Keratinocyte (primary cell): ENCODE measurements around the gene ZFYVE21. TPM values are rescaled to one million over a fixed set of nuclear protein-coding genes. Genes with fewer than 3 reads are reported as not detected.

ENCODE experiments used
- DNase-seq: peaks from one replicate; pipeline ENCODE4 v3.0.0-alpha.2; 2011; ENCODE audit warnings: low read depth, missing footprints, low spot score
- FAIRE-seq: peaks from 2 replicates; lab custom pipeline; 2011; peaks lifted over from hg19 to GRCh38; lab: Jason Lieb, UNC
- H2AFZ ChIP-seq: 2 replicates; pipeline ENCODE4 v1.6.0; 2012; ENCODE audit warnings: low read length, control low read depth, inconsistent platforms; ENCODE audit not compliant: control insufficient read depth
- H3K27ac ChIP-seq: 2 replicates; pipeline ENCODE4 v1.5.1; 2011; ENCODE audit warnings: low read length; ENCODE audit not compliant: control insufficient read depth, insufficient read depth
- H3K27me3 ChIP-seq: 3 replicates; pipeline ENCODE4 v1.6.0; 2011; ENCODE audit warnings: low read length; ENCODE audit not compliant: control insufficient read depth, insufficient read depth; ENCODE audit errors: extremely low read depth
- H3K36me3 ChIP-seq, 2 experiments: 2 replicates in 1 of 2; 3 replicates in 1 of 2; pipeline ENCODE4 v1.5.1; 2011; ENCODE audit warnings: low read length in 2 of 2, mild to moderate bottlenecking in 1 of 2; ENCODE audit not compliant: control insufficient read depth in 2 of 2, insufficient read depth in 2 of 2; ENCODE audit errors: extremely low read depth in 1 of 2
- H3K4me1 ChIP-seq: 3 replicates; pipeline ENCODE4 v1.5.1; 2011; ENCODE audit warnings: low read length; ENCODE audit not compliant: control insufficient read depth, insufficient read depth; ENCODE audit errors: extremely low read depth
- H3K4me2 ChIP-seq: 3 replicates; pipeline ENCODE4 v1.6.0; 2011; ENCODE audit warnings: low read depth, low read length; ENCODE audit not compliant: control insufficient read depth, insufficient read depth; ENCODE audit errors: extremely low read depth
- H3K4me3 ChIP-seq, 3 experiments: fragments of 200-600 bp in 1 of 3; sonication (generic) in 1 of 3; 2 replicates in 2 of 3; 3 replicates in 1 of 3; pipeline ENCODE4 v1.5.1; 2011 to 2016; ENCODE audit warnings: low read length in 3 of 3, mild to moderate bottlenecking in 3 of 3, control low read depth in 2 of 3, inconsistent platforms in 1 of 3, low read depth in 1 of 3, mixed read lengths in 1 of 3, mixed run types in 1 of 3, moderate library complexity in 1 of 3; ENCODE audit not compliant: control insufficient read depth in 2 of 3, insufficient read depth in 2 of 3; ENCODE audit errors: extremely low read depth in 1 of 3
- H3K79me2 ChIP-seq: 2 replicates; pipeline ENCODE4 v1.6.0; 2012; ENCODE audit warnings: low read length; ENCODE audit not compliant: control insufficient read depth, insufficient read depth
- H3K9ac ChIP-seq: 3 replicates; pipeline ENCODE4 v1.6.0; 2011; ENCODE audit warnings: low read length; ENCODE audit not compliant: control insufficient read depth, insufficient read depth; ENCODE audit errors: extremely low read depth
- H3K9me1 ChIP-seq: 3 replicates; pipeline ENCODE4 v1.6.0; 2011; ENCODE audit warnings: low read length; ENCODE audit not compliant: control insufficient read depth, insufficient read depth; ENCODE audit errors: extremely low read depth
- H3K9me3 ChIP-seq: 2 replicates; pipeline ENCODE4 v1.5.1; 2012; ENCODE audit warnings: low read depth, low read length; ENCODE audit not compliant: control insufficient read depth
- H4K20me1 ChIP-seq: 3 replicates; pipeline ENCODE4 v1.6.0; 2011; ENCODE audit warnings: low read length; ENCODE audit not compliant: control insufficient read depth, insufficient read depth; ENCODE audit errors: extremely low read depth
- EZH2 ChIP-seq: IDR thresholded peaks from one replicate; pipeline ENCODE4 v1.6.1; 2012; ENCODE audit warnings: inconsistent platforms, mild to moderate bottlenecking, low read length, moderate library complexity
- dilution Hi-C: fragments of 300-500 bp; cut with MboI; formaldehyde crosslinking; loops from one replicate; pipeline ENCODE4 v1.7.0; 2020; ENCODE audit warnings: low sequenced_read_pairs; ENCODE audit not compliant: extremely low pct_ligation_motif_present
- polyA plus RNA-seq, 5 experiments: library from polyadenylated mRNA; depleted of rRNA in 3 of 5; stranded (reverse) in 3 of 5; stranded (forward) in 1 of 5; unstranded in 1 of 5; fragments of >200 nt; gene quantifications; 1 replicate in 1 of 5; 2 replicates in 3 of 5; 3 replicates in 1 of 5; pipeline versions ENCODE4 v1.2.1 to v1.2.3, GENCODE V29; 2011 to 2012; ENCODE audit warnings: missing spikeins in 2 of 5, low read depth in 1 of 5, low replicate concordance in 1 of 5
- TF ChIP-seq, protein P1 (sequence below), 3 experiments: IDR thresholded peaks in 1 of 3; conservative IDR thresholded peaks in 1 of 3; optimal IDR thresholded peaks in 1 of 3; 2 replicates in 2 of 3; 3 replicates in 1 of 3; pipeline versions ENCODE3 to v1.5.1; 2011; ENCODE audit warnings: low read length in 3 of 3, mild to moderate bottlenecking in 3 of 3, moderate library complexity in 2 of 3, control low read depth in 1 of 3, inconsistent platforms in 1 of 3; ENCODE audit not compliant: insufficient read depth in 2 of 3; ENCODE audit errors: extremely low read depth in 1 of 3

The ZFYVE21 gene
- polyA plus RNA-seq, 1 donor (not counting 4 experiments of a cell fraction or from before 2014, with no cell fraction given) = 116 TPM

- Histone ChIP-seq H3K79me2 (peaks cover 24% of the 10 kb centered on the region), H3K27me3 (no peaks in the 10 kb centered on the region), H3K4me3 (no peak overlapping the region), H4K20me1 (peaks cover 5% of the 10 kb centered on the region), H3K36me3 (peaks cover 13 to 22% of the 10 kb centered on the region in 2 experiments), H3K9me1 (no peaks in the 10 kb centered on the region), H2AFZ (no peak overlapping the region), H3K4me2 (no peak overlapping the region), H3K27ac (no peak overlapping the region), H3K9ac (no peak overlapping the region), H3K4me1 (peaks cover 42% of the 10 kb centered on the region), H3K9me3 (no peaks in the 10 kb centered on the region)
- TF ChIP-seq EZH2 = no peak
- DNase-seq (no peak), FAIRE-seq (no peak)
- dilution Hi-C loops = no loop called here
Observed at GRCh38 chr14:103709814-103710213, 5.8 kb upstream of the ZFYVE21 start.

DNA sequence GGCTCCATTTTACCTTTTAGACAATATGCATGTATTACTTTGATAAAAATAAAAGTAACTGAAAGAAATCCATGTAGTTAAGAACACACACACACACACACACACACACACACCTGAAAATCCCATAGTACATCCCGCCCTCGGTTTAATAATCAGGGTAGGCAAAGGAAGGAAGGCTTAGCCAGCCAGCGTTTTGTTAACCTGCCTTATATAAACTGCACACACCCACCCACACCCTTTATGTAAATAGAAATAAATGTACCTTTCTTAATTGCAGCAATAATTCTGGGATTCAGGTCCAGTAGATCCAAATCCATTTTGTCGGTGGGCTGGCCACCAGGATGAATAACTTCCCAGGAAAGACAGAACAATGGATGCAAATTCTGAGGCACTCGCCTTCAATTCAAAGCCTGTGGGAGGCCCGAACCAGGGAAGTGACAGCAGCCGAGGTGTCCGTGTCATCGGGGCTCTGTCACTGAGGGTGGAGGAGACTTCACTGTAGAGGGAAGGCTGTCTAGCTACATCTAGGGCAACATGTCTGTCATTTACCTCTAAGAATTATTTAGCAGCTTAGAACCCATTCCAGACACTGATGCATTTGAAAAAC, 4.7 kb upstream of the ZFYVE21 start:
- no peak for DNase-seq
- Histone ChIP-seq H3K4me2 (peak overlapping the region; percentile 65), H4K20me1 (peaks cover 5% of the 10 kb centered on the region), H3K9me3 (no peaks in the 10 kb centered on the region), H3K9me1 (no peaks in the 10 kb centered on the region), H3K9ac (no peak overlapping the region), H3K79me2 (peaks cover 26% of the 10 kb centered on the region), H3K27me3 (no peaks in the 10 kb centered on the region), H3K36me3 (peaks cover 7 to 13% of the 10 kb centered on the region in 2 experiments), H3K4me3 (peak overlapping the region in 1 of 3 experiments; percentile 23), H2AFZ (no peak overlapping the region), H3K4me1 (peaks cover 42% of the 10 kb centered on the region), H3K27ac (peak overlapping the region; percentile 65)
- TF ChIP-seq, protein P1, sequence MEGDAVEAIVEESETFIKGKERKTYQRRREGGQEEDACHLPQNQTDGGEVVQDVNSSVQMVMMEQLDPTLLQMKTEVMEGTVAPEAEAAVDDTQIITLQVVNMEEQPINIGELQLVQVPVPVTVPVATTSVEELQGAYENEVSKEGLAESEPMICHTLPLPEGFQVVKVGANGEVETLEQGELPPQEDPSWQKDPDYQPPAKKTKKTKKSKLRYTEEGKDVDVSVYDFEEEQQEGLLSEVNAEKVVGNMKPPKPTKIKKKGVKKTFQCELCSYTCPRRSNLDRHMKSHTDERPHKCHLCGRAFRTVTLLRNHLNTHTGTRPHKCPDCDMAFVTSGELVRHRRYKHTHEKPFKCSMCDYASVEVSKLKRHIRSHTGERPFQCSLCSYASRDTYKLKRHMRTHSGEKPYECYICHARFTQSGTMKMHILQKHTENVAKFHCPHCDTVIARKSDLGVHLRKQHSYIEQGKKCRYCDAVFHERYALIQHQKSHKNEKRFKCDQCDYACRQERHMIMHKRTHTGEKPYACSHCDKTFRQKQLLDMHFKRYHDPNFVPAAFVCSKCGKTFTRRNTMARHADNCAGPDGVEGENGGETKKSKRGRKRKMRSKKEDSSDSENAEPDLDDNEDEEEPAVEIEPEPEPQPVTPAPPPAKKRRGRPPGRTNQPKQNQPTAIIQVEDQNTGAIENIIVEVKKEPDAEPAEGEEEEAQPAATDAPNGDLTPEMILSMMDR (optimal IDR thresholded peaks at IDR 0.05 in 1 of 3, IDR thresholded peaks at IDR 0.05 in 1 of 3, conservative IDR thresholded peaks at IDR 0.05 in 1 of 3; ENCODE audit: extremely low read depth in 1 of 3, insufficient read depth in 2 of 3, low read length in 3 of 3) = no peak
- no peak for TF ChIP-seq EZH2
- no peak for FAIRE-seq
- dilution Hi-C loops = no loop called here
